Measurements from ENCODE around the gene PSMB3.

Gene PSMB3

DNA sequence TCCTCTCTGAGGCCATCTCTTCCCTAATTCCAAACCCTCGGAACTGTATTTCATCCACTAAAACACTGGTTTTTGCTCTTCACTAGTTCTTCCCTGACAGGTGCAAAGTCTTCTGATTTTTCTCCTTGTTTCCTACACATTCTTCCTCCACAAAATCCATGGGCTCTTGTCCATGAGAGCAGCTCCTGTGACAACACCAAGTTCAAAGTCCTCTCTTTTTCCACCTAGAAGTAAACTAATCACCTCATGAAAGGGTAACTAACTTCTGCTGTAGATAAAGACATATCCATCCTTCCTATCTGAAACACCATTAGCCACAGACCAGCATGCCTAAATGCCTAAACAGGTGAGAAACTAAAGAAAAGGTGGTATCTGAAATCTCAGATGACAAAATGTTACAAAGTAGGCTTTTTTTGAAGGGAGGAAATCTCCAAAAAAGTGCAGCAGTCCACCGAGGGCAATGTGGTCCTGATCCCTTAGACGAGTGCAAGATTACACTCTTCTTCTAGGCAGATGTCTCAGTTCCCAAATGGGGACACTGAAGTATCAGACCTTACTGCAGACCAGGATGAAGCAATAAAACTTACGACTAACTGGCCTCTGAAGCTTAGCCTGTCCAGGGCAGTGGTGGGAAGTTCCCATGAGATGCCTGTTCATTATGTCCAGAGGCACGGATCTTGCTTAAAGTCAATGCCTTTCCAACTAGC is 44.1 kb downstream of the PSMB3 start:
- CTCF ChIA-PET = interaction anchor here (0.8 to 1.6 kb wide), 2 partner anchors 8 to 35 kb away, joined by 3 to 6 read pairs; no protein-coding TSS in a partner anchor
- Histone ChIP-seq H3K9me3 (ENCODE audit: control insufficient read depth, insufficient read depth, low read depth, low read length) (no peaks in the 10 kb centered on the region), H3K36me3 (ENCODE audit: control insufficient read depth in 2 of 2, insufficient read depth in 1 of 2, low read length in 2 of 2) (peaks cover 30 to 50% of the 10 kb centered on the region in 2 experiments), H3K4me3 (ENCODE audit: low read depth, low read length) (no peak overlapping the region), H3K4me1 (ENCODE audit: control insufficient read depth, insufficient read depth, low read length) (peaks cover 17% of the 10 kb centered on the region), H3K27ac (ENCODE audit: extremely low read depth, low read depth, low read length) (no peak overlapping the region)
- POLR2A ChIA-PET = no interaction called here
- TF ChIP-seq ZNF488 (tag by site-specific recombination; IDR thresholded peaks at IDR 0.05) (no peak), ZNF707 (tag by site-specific recombination; IDR thresholded peaks at IDR 0.05) (no peak), ZBTB8A (tag by site-specific recombination; IDR thresholded peaks at IDR 0.05) (no peak), GLI2 (tag by site-specific recombination; IDR thresholded peaks at IDR 0.05; ENCODE audit: borderline replicate concordance, low read depth) (no peak), ZNF133 (tag by site-specific recombination; IDR thresholded peaks at IDR 0.05) (no peak), ZNF211 (tag by site-specific recombination; IDR thresholded peaks at IDR 0.05; ENCODE audit: low read depth) (no peak), ZNF701 (tag by site-specific recombination; IDR thresholded peaks at IDR 0.05) (no peak), YY2 (tag by site-specific recombination; IDR thresholded peaks at IDR 0.05) (no peak), BCL11B (tag by site-specific recombination; IDR thresholded peaks at IDR 0.05; ENCODE audit: low read depth) (no peak), ZBTB10 (tag by site-specific recombination; IDR thresholded peaks at IDR 0.05) (no peak), ZNF341 (tag by site-specific recombination; IDR thresholded peaks at IDR 0.05; ENCODE audit: low read depth) (no peak), ZSCAN23 (tag by site-specific recombination; IDR thresholded peaks at IDR 0.05) (no peak), ZNF513 (tag by site-specific recombination; IDR thresholded peaks at IDR 0.05) (no peak)
- TF ChIP-seq, protein P1, sequence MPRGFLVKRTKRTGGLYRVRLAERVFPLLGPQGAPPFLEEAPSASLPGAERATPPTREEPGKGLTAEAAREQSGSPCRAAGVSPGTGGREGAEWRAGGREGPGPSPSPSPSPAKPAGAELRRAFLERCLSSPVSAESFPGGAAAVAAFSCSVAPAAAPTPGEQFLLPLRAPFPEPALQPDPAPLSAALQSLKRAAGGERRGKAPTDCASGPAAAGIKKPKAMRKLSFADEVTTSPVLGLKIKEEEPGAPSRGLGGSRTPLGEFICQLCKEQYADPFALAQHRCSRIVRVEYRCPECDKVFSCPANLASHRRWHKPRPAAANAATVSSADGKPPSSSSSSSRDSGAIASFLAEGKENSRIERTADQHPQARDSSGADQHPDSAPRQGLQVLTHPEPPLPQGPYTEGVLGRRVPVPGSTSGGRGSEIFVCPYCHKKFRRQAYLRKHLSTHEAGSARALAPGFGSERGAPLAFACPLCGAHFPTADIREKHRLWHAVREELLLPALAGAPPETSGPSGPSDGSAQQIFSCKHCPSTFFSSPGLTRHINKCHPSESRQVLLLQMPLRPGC (tag by site-specific recombination; IDR thresholded peaks at IDR 0.05) = no peak
- TF ChIP-seq, protein P2, sequence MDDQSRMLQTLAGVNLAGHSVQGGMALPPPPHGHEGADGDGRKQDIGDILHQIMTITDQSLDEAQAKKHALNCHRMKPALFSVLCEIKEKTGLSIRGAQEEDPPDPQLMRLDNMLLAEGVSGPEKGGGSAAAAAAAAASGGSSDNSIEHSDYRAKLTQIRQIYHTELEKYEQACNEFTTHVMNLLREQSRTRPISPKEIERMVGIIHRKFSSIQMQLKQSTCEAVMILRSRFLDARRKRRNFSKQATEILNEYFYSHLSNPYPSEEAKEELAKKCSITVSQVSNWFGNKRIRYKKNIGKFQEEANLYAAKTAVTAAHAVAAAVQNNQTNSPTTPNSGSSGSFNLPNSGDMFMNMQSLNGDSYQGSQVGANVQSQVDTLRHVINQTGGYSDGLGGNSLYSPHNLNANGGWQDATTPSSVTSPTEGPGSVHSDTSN (CRISPR knock-in tag; IDR thresholded peaks at IDR 0.05) = no peak

DNA sequence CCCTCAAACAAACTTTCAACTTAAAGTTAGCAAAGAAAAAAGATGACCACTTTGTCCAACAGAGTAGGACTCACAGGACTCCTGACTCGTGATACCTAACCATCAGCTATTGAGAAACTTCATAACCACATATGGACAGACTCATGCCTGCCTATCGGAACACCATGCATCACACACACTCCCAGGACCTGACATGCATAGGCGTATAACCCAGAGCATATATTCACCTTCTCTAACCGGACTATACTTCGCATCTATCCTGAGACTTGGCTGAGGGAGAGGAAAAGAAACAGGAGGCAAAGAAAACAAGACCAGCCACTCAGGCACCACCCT is 44.6 kb downstream of the PSMB3 start:
- no peak for TF ChIP-seq OVOL3 (tag by site-specific recombination; IDR thresholded peaks at IDR 0.05)
- TF ChIP-seq GLIS1 (tag by site-specific recombination; IDR thresholded peaks at IDR 0.05) = peak; percentile 16; the same call in 1 of the 2 replicates
- H3K4me1 ChIP-seq (ENCODE audit: control insufficient read depth, insufficient read depth, low read length) = peaks cover 17% of the 10 kb centered on the region
- no peaks in the 10 kb centered on the region for H3K9me3 ChIP-seq (ENCODE audit: control insufficient read depth, insufficient read depth, low read depth, low read length)
- no peak overlapping the region for H3K27ac ChIP-seq (ENCODE audit: extremely low read depth, low read depth, low read length)
- ChIA-PET CTCF (interaction anchor here (1.3 to 1.6 kb wide), 2 partner anchors 8 to 35 kb away, joined by 6 to 8 read pairs; no protein-coding TSS in a partner anchor), POLR2A (interaction anchor here (0.6 to 0.9 kb wide), 2 partner anchors 51 to 140 kb away, joined by 3 to 5 read pairs; no protein-coding TSS in a partner anchor)
- H3K36me3 ChIP-seq (ENCODE audit: control insufficient read depth in 2 of 2, insufficient read depth in 1 of 2, low read length in 2 of 2) = peaks cover 29 to 53% of the 10 kb centered on the region in 2 experiments
- no peak overlapping the region for H3K4me3 ChIP-seq (ENCODE audit: low read depth, low read length)

All from HEK293 (cell line).